ENCODE data around the gene FREM2.

DNA sequence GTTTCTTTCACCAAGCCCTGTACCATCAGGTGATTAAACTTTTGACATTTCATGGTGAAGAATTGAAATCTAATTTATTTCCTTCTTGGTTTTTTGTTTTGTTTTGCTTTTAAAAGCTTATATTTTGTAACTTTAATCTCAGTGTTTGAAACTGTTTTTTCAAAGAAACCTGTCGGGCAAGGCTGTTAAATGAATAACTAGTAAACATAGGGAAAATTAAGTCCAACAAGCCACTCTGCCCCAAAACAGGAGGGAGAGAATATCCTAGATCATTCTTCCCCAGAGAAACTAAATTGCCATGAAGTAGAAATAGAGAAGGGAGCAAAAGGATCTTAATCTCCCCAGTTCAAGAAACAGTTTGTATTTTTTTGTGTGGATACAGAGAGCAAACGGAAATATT lies 98.2 kb downstream of the FREM2 start:
- TF ChIP-seq CTCF (conservative IDR thresholded peaks at IDR 0.05; ENCODE audit: low read depth, low read length) (no peak), EZH2 (IDR thresholded peaks at IDR 0.05; ENCODE audit: borderline replicate concordance, low read depth, low read length, poor library complexity, severe bottlenecking) (no peak)
